H1 (cell line): ENCODE measurements around the gene TPMT. TPM values are rescaled to one million over a fixed set of nuclear protein-coding genes. Genes with fewer than 3 reads are reported as not detected.

Experiments used
- CTCF ChIA-PET: fragments of 300-600 bp; sonication (Branson Sonifier 250); formaldehyde crosslinking; loops from one replicate; lab custom pipeline; 2021; ENCODE audit not compliant: partially characterized antibody; lab: Charles Lee
- POLR2A ChIA-PET: fragments of 300-600 bp; sonication (Branson Sonifier 250); formaldehyde crosslinking; loops from one replicate; lab custom pipeline; 2021; ENCODE audit warnings: inconsistent platforms; ENCODE audit not compliant: partially characterized antibody; lab: Charles Lee
- DNase-seq, 2 experiments: peaks; one replicate each; pipeline versions ENCODE4 v3.0.0 to v3.0.0-alpha.2; 2010 to 2022; ENCODE audit warnings: low spot score in 2 of 2, low read depth in 1 of 2, mixed read lengths in 1 of 2
- FAIRE-seq: peaks from 2 replicates; lab custom pipeline; 2011; peaks lifted over from hg19 to GRCh38; lab: Jason Lieb, UNC
- H2AFZ ChIP-seq: 2 replicates; pipeline ENCODE4 v1.8.1; 2012; ENCODE audit warnings: low read length, inconsistent platforms
- H2AK5ac ChIP-seq: 2 replicates; pipeline ENCODE4 v1.6.1; 2013; ENCODE audit warnings: low read depth, low read length
- H2BK120ac ChIP-seq: replicated peaks from 2 replicates; pipeline ENCODE3; 2013; ENCODE audit warnings: low read depth, low read length, inconsistent platforms
- H2BK12ac ChIP-seq: 2 replicates; pipeline ENCODE4 v1.6.1; 2013; ENCODE audit warnings: low read depth, low read length
- H2BK15ac ChIP-seq: 2 replicates; pipeline ENCODE4 v1.6.1; 2013; ENCODE audit warnings: low read length
- H2BK20ac ChIP-seq: 2 replicates; pipeline ENCODE4 v1.6.1; 2013; ENCODE audit warnings: low read length
- H2BK5ac ChIP-seq: 2 replicates; pipeline ENCODE4 v1.6.1; 2013; ENCODE audit warnings: low read depth, low read length
- H3K14ac ChIP-seq: 2 replicates; pipeline ENCODE4 v1.6.1; 2013; ENCODE audit warnings: inconsistent platforms; ENCODE audit not compliant: insufficient read length
- H3K18ac ChIP-seq: 2 replicates; pipeline ENCODE4 v1.6.1; 2013; ENCODE audit warnings: low read length; ENCODE audit errors: extremely low read depth
- H3K23ac ChIP-seq: 2 replicates; pipeline ENCODE4 v1.6.1; 2013; ENCODE audit warnings: inconsistent platforms; ENCODE audit not compliant: insufficient read length
- H3K23me2 ChIP-seq: 2 replicates; pipeline ENCODE4 v1.6.1; 2013; ENCODE audit warnings: low read depth, low read length
- H3K27ac ChIP-seq: 2 replicates; pipeline ENCODE4 v1.6.1; 2011; ENCODE audit warnings: low read depth, low read length, inconsistent platforms
- H3K27me3 ChIP-seq, 4 experiments: replicated peaks in 1 of 4; 1 replicate in 1 of 4; 2 replicates in 3 of 4; pipeline versions ENCODE4 v1.6.1 to v1.8.1; 2011 to 2013; ENCODE audit warnings: low read length in 3 of 4, mild to moderate bottlenecking in 3 of 4, inconsistent platforms in 2 of 4, mixed read lengths in 2 of 4, moderate library complexity in 1 of 4; ENCODE audit not compliant: control insufficient read depth in 3 of 4, insufficient read depth in 3 of 4; ENCODE audit errors: extremely low read depth in 1 of 4
- H3K36me3 ChIP-seq, 4 experiments: 2 replicates each; pipeline versions ENCODE4 v1.6.1 to v1.8.1; 2011 to 2013; ENCODE audit warnings: mild to moderate bottlenecking in 4 of 4, low read length in 3 of 4, moderate library complexity in 2 of 4, control low read depth in 1 of 4, inconsistent platforms in 1 of 4; ENCODE audit not compliant: insufficient read depth in 4 of 4, control insufficient read depth in 2 of 4
- H3K4ac ChIP-seq: replicated peaks from 2 replicates; pipeline ENCODE3; 2013; ENCODE audit warnings: low read length, low read depth, mixed read lengths, inconsistent platforms; ENCODE audit not compliant: insufficient read length
- H3K4me1 ChIP-seq, 4 experiments: replicated peaks in 1 of 4; 1 replicate in 1 of 4; 2 replicates in 3 of 4; pipeline versions ENCODE4 v1.6.1 to v1.8.1; 2011 to 2013; ENCODE audit warnings: low read length in 3 of 4, inconsistent platforms in 2 of 4, mixed read lengths in 1 of 4; ENCODE audit not compliant: insufficient read depth in 4 of 4, control insufficient read depth in 3 of 4
- H3K4me2 ChIP-seq, 2 experiments: 2 replicates each; pipeline versions ENCODE4 v1.6.1 to v1.8.1; 2011 to 2013; ENCODE audit warnings: low read depth in 2 of 2, low read length in 2 of 2, control low read depth in 1 of 2, inconsistent platforms in 1 of 2, mild to moderate bottlenecking in 1 of 2; ENCODE audit not compliant: insufficient read depth in 1 of 2
- H3K4me3 ChIP-seq, 4 experiments: fragments of 200-600, 300-600 bp in 1 of 4; sonication (generic), shearing (Covaris generic), sonication (Bioruptor Twin) in 1 of 4; 2 replicates each; pipeline versions ENCODE4 v1.5.1 to v1.8.1; 2011 to 2016; ENCODE audit warnings: low read length in 4 of 4, low read depth in 3 of 4, control low read depth in 2 of 4, inconsistent platforms in 2 of 4, mild to moderate bottlenecking in 2 of 4, mixed read lengths in 1 of 4, moderate library complexity in 1 of 4; ENCODE audit not compliant: insufficient read depth in 2 of 4; ENCODE audit errors: extremely low read depth in 1 of 4
- H3K56ac ChIP-seq: replicated peaks from 2 replicates; pipeline ENCODE3; 2013; ENCODE audit warnings: low read depth, mild to moderate bottlenecking, mixed read lengths, low read length, inconsistent platforms; ENCODE audit not compliant: insufficient read length
- H3K79me1 ChIP-seq: 2 replicates; pipeline ENCODE4 v1.6.1; 2013; ENCODE audit warnings: low read depth, low read length, control low read depth
- H3K79me2 ChIP-seq, 2 experiments: 2 replicates each; pipeline versions ENCODE4 v1.6.1 to v1.8.1; 2012 to 2013; ENCODE audit warnings: low read length in 2 of 2, mild to moderate bottlenecking in 2 of 2, inconsistent platforms in 1 of 2; ENCODE audit not compliant: insufficient read depth in 2 of 2, control insufficient read depth in 1 of 2
- H3K9ac ChIP-seq, 4 experiments: replicated peaks in 1 of 4; 1 replicate in 1 of 4; 2 replicates in 3 of 4; pipeline versions ENCODE4 v1.6.1 to v1.8.1; 2011 to 2013; ENCODE audit warnings: low read depth in 3 of 4, low read length in 3 of 4, control low read depth in 2 of 4, mild to moderate bottlenecking in 2 of 4, moderate library complexity in 2 of 4, inconsistent platforms in 1 of 4; ENCODE audit errors: extremely low read depth in 1 of 4
- H3K9me3 ChIP-seq, 2 experiments: 2 replicates each; pipeline versions ENCODE4 v1.6.1 to v1.8.1; 2012 to 2013; ENCODE audit warnings: mild to moderate bottlenecking in 2 of 2, moderate library complexity in 2 of 2, control low read depth in 1 of 2, inconsistent platforms in 1 of 2, low read depth in 1 of 2, low read length in 1 of 2, mixed read lengths in 1 of 2; ENCODE audit not compliant: insufficient read depth in 2 of 2
- H4K20me1 ChIP-seq, 2 experiments: replicated peaks in 1 of 2; 2 replicates each; pipeline versions ENCODE3 to v1.8.1; 2011 to 2013; ENCODE audit warnings: inconsistent platforms in 2 of 2, low read length in 2 of 2, mild to moderate bottlenecking in 1 of 2; ENCODE audit not compliant: insufficient read depth in 2 of 2, control insufficient read depth in 1 of 2
- H4K5ac ChIP-seq: 2 replicates; pipeline ENCODE4 v1.6.1; 2013; ENCODE audit warnings: low read length, low read depth, mixed read lengths, inconsistent platforms; ENCODE audit not compliant: insufficient read length
- H4K8ac ChIP-seq: 2 replicates; pipeline ENCODE4 v1.8.0; 2013; ENCODE audit warnings: mild to moderate bottlenecking, moderate library complexity, low read length, inconsistent platforms; ENCODE audit not compliant: insufficient read depth; ENCODE audit errors: extremely low read depth
- H4K91ac ChIP-seq: replicated peaks from 2 replicates; pipeline ENCODE3; 2013; ENCODE audit warnings: low read length, mixed read lengths, inconsistent platforms; ENCODE audit not compliant: insufficient read length
- CTCF ChIP-seq, 3 experiments: IDR thresholded peaks; 1 replicate in 2 of 3; 2 replicates in 1 of 3; pipeline versions ENCODE4 v1.5.1 to v1.6.1; 2011; ENCODE audit warnings: low read length in 3 of 3, mild to moderate bottlenecking in 3 of 3, inconsistent platforms in 2 of 3, low read depth in 1 of 3, moderate library complexity in 1 of 3; ENCODE audit not compliant: insufficient read depth in 1 of 3; ENCODE audit errors: control extremely low read depth in 1 of 3
- MAX ChIP-seq: IDR thresholded peaks from 2 replicates; pipeline ENCODE4 v1.6.1; 2012; ENCODE audit warnings: inconsistent platforms
- RAD21 ChIP-seq, 2 experiments: IDR thresholded peaks in 1 of 2; conservative IDR thresholded peaks in 1 of 2; 2 replicates each; pipeline ENCODE4 v1.6.1; 2011; ENCODE audit warnings: low read depth in 2 of 2, low read length in 2 of 2, improper control_type of control experiment in 1 of 2, inconsistent platforms in 1 of 2, mild to moderate bottlenecking in 1 of 2, moderate library complexity in 1 of 2
- TAF7 ChIP-seq: optimal IDR thresholded peaks from 2 replicates; pipeline ENCODE3; 2011; ENCODE audit warnings: low read depth, mild to moderate bottlenecking, inconsistent platforms, low read length, moderate library complexity, borderline replicate concordance
- WGBS, 2 experiments: shearing (Covaris generic) in 1 of 2; methylation state at CpG; one replicate each; pipeline versions ENCODE4 v1.1.6 to v1.1.7; 2013 to 2015; ENCODE audit warnings: low lambda C conversion rate in 2 of 2, mixed read lengths in 2 of 2, inconsistent platforms in 1 of 2, low coverage in 1 of 2, missing lambda C conversion rate in 1 of 2; ENCODE audit not compliant: insufficient replicate concordance in 2 of 2, insufficient coverage in 1 of 2, insufficient read length in 1 of 2; ENCODE audit errors: extremely low coverage in 1 of 2, missing lambda C conversion rate in 1 of 2; 5-methylcytosine and 5-hydroxymethylcytosine counted together
- polyA plus RNA-seq, 7 experiments: library from polyadenylated mRNA; depleted of rRNA in 3 of 7; stranded (reverse) in 5 of 7; unstranded in 2 of 7; fragments of >200 nt in 5 of 7; fragments of 200-250 nt in 2 of 7; gene quantifications; 1 replicate in 5 of 7; 2 replicates in 1 of 7; 4 replicates in 1 of 7; pipeline versions ENCODE4 v1.2.1 to v1.2.3, GENCODE V29; 2011 to 2013; ENCODE audit warnings: missing spikeins in 2 of 7, mixed read lengths in 2 of 7
- total RNA-seq: library from RNA; stranded (reverse); fragmentation: NEBNext Ultra II Directional; extraction: Animal tissue kit (Norgen Biotek cat#: 25700); gene quantifications from 2 replicates; pipeline ENCODE4 v1.2.1, GENCODE V29; 2021

Gene TPMT
- total and polyA plus RNA-seq, 2 of the 8 experiments (the other 6 are each of a cell fraction or from before 2014, with no cell fraction given): 12.3 to 17.2 TPM

DNA sequence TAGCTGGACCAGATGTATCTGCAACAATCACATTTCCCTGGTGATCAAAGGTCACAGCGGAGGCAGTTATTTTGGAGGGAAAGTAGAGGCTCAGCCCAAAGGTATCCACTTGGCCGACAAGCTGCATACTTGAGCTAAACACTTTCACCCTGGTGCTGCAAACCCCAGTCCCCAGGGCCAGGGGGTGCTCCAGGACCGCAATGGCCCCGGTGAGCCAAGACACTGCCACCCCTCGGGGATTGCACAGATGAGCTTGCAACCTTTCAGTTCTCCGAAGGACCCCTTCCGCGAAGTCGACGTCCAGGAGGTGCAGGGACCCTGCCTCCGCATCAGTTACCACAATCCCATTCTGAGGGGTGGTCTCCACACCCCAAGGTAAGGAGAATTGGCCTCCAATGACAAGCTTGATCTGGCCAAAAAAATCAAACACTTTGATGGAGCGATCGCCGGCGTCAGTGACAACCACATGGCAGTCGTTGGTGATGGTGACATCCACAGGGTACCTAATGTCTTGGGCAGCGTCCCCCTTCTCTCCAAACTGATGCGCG lies 33.2 kb downstream of the TPMT start:
- Histone ChIP-seq H3K4me3 (no peak overlapping the region), H3K36me3 (no peaks in the 10 kb centered on the region), H2BK120ac (no peak overlapping the region), H3K79me2 (no peaks in the 10 kb centered on the region), H3K27ac (no peak overlapping the region), H2BK12ac (peak overlapping the region; percentile 64; the same call in 1 of the 2 replicates), H3K27me3 (peaks cover 0 to 20% (median 12%) of the 10 kb centered on the region in 4 experiments; a peak in 5 of 7 replicates), H3K23ac (no peak overlapping the region), H3K4me1 (peaks cover 0 to 7% (median 3%) of the 10 kb centered on the region in 4 experiments; a peak in 4 of 7 replicates), H3K14ac (no peak overlapping the region), H3K4ac (no peak overlapping the region), H2BK5ac (0 out of 2 replicates have a peak overlapping the region, but pooled peaks have one; percentile 19), H2BK15ac (no peak overlapping the region), H3K9me3 (peaks cover 0 to 4% of the 10 kb centered on the region in 2 experiments; a peak in 1 of 4 replicates), H2AFZ (no peak overlapping the region), H3K9ac (no peak overlapping the region), H4K20me1 (no peaks in the 10 kb centered on the region), H3K23me2 (peaks cover 3% of the 10 kb centered on the region; the same call in 1 of the 2 replicates), H2AK5ac (no peak overlapping the region), H4K8ac (peak overlapping the region; percentile 86; the same call in 1 of the 2 replicates), H3K4me2 (peak overlapping the region in 1 of 2 experiments; percentile 20; a peak in 1 of 4 replicates), H3K18ac (no peak overlapping the region), H2BK20ac (no peak overlapping the region), H3K79me1 (no peaks in the 10 kb centered on the region), H4K91ac (no peak overlapping the region), H3K56ac (no peak overlapping the region), H4K5ac (no peak overlapping the region)
- FAIRE-seq (no peak), DNase-seq (peak; percentile 39 to 63)
- TF ChIP-seq MAX (0 out of 2 replicates have a peak, but pooled peaks have one; percentile 33), TAF7 (no peak), CTCF (IDR thresholded peaks at IDR 0.05; ENCODE audit: control extremely low read depth in 1 of 3, insufficient read depth in 1 of 3, low read depth in 1 of 3, low read length in 3 of 3) (peak; percentile 61 to 85 (median 68)), RAD21 (IDR thresholded peaks at IDR 0.05 in 1 of 2, conservative IDR thresholded peaks at IDR 0.05 in 1 of 2; ENCODE audit: low read depth in 2 of 2, low read length in 2 of 2) (peak; percentile 81 to 87)
- ChIA-PET CTCF (interaction anchor here (0.6 to 3.5 kb wide), 56 partner anchors 8 to 780 kb away, joined by 3 to 24 read pairs (median 4); partner anchors contain the start of gene DEK), POLR2A (interaction anchor here (1.2 kb wide), 1 partner anchor 64 kb away, joined by 3 read pairs; no protein-coding TSS in a partner anchor)
- 88% methylated on average over 19 of the region's 19 CpGs; no CpG with 5 or more reads in 1 of the 2 experiments for WGBS, 2 experiments
